Neutrophil (primary cell): ENCODE data around the gene ADGRG3.

ENCODE experiments used
- H3K27ac ChIP-seq: fragments of 200-600 bp; sonication (generic); 2 replicates; pipeline ENCODE4 v1.5.1; 2016; ENCODE audit warnings: mild to moderate bottlenecking, moderate library complexity
- H3K27me3 ChIP-seq: fragments of 200-600 bp; sonication (generic); 2 replicates; pipeline ENCODE4 v1.6.0; 2016; ENCODE audit warnings: mild to moderate bottlenecking
- H3K36me3 ChIP-seq: fragments of 200-600 bp; sonication (generic); 2 replicates; pipeline ENCODE4 v1.5.1; 2017
- H3K4me1 ChIP-seq, 2 experiments: fragments of 200-600 bp in 1 of 2; sonication (generic) in 1 of 2; 1 replicate in 1 of 2; 2 replicates in 1 of 2; pipeline versions ENCODE4 v1.5.1 to v1.6.1; 2013 to 2016; ENCODE audit warnings: low read depth in 1 of 2, low read length in 1 of 2, mild to moderate bottlenecking in 1 of 2, moderate library complexity in 1 of 2; ENCODE audit not compliant: control insufficient read depth in 1 of 2, insufficient read depth in 1 of 2
- H3K4me3 ChIP-seq, 2 experiments: fragments of 200-600 bp in 1 of 2; sonication (generic) in 1 of 2; 1 replicate in 1 of 2; 2 replicates in 1 of 2; pipeline ENCODE4 v1.5.1; 2013 to 2016; ENCODE audit warnings: low read depth in 1 of 2, low read length in 1 of 2, mild to moderate bottlenecking in 1 of 2, moderate library complexity in 1 of 2
- H3K9me3 ChIP-seq: fragments of 200-600 bp; sonication (generic); 2 replicates; pipeline ENCODE4 v1.5.1; 2016
- TF ChIP-seq, protein P1 (sequence below): fragments of 200-600 bp; sonication (generic); IDR thresholded peaks from 2 replicates; pipeline ENCODE4 v1.5.1; 2016; ENCODE audit warnings: antibody characterized with exemption

The ADGRG3 gene

DNA sequence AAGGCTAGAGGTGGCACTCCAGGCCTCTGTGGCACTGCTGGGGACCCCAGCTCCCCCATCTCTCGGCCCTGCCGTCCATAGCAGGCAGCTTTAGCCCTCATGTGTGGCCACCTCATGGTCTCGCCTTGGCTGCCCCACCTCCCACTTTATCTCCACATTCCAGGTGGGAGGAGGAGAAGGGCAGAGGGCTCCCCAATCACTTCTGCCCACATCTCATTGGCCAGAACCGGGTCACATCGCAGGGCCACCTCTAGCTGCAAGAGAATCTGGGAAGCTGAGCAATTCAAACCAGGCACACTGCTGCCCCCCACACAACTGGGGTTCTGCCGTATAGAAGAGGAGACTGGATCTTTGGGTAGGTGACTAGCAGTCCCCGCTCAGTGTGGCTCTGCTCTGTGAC, 28.1 kb downstream of the ADGRG3 start:
- H3K4me1 ChIP-seq, result peaks cover 42 to 44% of the 10 kb centered on the region in 2 experiments

DNA sequence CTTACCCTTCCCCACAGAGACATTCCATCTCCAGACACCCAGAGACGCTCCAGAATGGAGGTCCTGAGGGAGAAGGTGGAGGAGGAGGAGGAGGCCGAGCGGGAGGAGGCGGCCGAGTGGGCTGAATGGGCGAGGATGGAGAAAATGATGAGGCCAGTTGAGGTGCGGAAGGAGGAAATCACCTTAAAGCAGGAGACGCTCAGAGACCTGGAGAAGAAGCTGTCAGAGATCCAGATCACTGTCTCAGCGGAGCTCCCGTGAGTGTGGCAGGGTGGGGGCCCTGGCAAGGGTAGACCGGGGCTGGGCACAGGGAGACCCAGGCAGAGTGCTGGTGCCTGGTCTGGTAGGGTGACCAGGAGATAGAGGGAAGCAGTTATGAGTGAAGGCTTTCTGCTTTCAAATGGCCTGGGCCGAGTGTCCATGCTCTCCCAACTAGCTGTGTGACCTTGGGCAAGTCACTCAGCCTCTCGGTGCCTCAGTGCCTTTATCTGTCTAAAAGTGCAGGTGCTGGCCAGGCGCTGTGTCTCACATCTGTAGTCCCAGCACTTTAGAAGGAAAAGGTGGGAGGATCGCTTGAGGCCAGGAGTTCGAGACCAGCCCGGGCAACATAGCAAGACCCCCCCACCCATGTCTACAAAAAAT, 29.9 kb downstream of the ADGRG3 start:
- H3K9me3 ChIP-seq, result no peaks in the 10 kb centered on the region
- TF ChIP-seq, protein P1, sequence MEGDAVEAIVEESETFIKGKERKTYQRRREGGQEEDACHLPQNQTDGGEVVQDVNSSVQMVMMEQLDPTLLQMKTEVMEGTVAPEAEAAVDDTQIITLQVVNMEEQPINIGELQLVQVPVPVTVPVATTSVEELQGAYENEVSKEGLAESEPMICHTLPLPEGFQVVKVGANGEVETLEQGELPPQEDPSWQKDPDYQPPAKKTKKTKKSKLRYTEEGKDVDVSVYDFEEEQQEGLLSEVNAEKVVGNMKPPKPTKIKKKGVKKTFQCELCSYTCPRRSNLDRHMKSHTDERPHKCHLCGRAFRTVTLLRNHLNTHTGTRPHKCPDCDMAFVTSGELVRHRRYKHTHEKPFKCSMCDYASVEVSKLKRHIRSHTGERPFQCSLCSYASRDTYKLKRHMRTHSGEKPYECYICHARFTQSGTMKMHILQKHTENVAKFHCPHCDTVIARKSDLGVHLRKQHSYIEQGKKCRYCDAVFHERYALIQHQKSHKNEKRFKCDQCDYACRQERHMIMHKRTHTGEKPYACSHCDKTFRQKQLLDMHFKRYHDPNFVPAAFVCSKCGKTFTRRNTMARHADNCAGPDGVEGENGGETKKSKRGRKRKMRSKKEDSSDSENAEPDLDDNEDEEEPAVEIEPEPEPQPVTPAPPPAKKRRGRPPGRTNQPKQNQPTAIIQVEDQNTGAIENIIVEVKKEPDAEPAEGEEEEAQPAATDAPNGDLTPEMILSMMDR, result no peak
- H3K27me3 ChIP-seq, result no peaks in the 10 kb centered on the region
- no peaks in the 10 kb centered on the region for H3K36me3 ChIP-seq
- no peak overlapping the region for H3K27ac ChIP-seq
- peaks cover 26% of the 10 kb centered on the region in 2 experiments for H3K4me1 ChIP-seq
- no peak overlapping the region for H3K4me3 ChIP-seq

More for the DNA sequence above, 28.1 kb downstream of the ADGRG3 start:
- Histone ChIP-seq H3K27ac (peak overlapping the region; percentile 96), H3K27me3 (no peaks in the 10 kb centered on the region), H3K36me3 (no peaks in the 10 kb centered on the region), H3K9me3 (no peaks in the 10 kb centered on the region), H3K4me3 (no peak overlapping the region)
- TF ChIP-seq, protein P1, result no peak

- H3K4me1 ChIP-seq, result peaks cover 21 to 25% of the 10 kb centered on the region in 2 experiments
- H3K4me3 ChIP-seq, result no peak overlapping the region
- H3K36me3 ChIP-seq, result no peaks in the 10 kb centered on the region
- TF ChIP-seq, protein P1, result no peak
- H3K27ac ChIP-seq, result no peak overlapping the region
- H3K27me3 ChIP-seq, result no peaks in the 10 kb centered on the region
- no peaks in the 10 kb centered on the region for H3K9me3 ChIP-seq
Observed at GRCh38 chr16:57698812-57699405, 30.8 kb downstream of the ADGRG3 start.

DNA sequence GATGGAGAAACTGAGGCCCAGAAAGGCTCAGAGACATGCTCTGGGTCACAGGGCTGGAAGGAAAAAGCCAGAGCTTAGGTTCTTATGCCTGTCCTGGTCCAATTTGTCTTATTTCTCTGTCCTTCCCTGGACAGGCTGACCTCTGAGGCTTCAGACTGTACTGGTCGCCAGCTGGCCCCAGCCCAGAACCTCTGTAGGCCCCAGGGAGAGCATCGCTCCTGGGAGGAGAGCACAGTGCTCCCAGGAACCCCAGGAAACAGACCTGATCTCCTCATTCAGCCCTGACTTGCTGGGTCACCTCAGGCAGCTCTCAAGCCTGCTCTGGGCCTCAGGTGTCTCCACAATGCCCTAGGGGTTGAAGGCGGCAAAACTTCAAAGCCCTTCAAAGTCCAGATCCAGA, 31.4 kb downstream of the ADGRG3 start:
- Histone ChIP-seq H3K27me3 (no peaks in the 10 kb centered on the region), H3K4me3 (no peak overlapping the region), H3K36me3 (no peaks in the 10 kb centered on the region), H3K4me1 (peaks cover 16 to 19% of the 10 kb centered on the region in 2 experiments), H3K9me3 (no peaks in the 10 kb centered on the region), H3K27ac (no peak overlapping the region)
- TF ChIP-seq, protein P1, result no peak

DNA sequence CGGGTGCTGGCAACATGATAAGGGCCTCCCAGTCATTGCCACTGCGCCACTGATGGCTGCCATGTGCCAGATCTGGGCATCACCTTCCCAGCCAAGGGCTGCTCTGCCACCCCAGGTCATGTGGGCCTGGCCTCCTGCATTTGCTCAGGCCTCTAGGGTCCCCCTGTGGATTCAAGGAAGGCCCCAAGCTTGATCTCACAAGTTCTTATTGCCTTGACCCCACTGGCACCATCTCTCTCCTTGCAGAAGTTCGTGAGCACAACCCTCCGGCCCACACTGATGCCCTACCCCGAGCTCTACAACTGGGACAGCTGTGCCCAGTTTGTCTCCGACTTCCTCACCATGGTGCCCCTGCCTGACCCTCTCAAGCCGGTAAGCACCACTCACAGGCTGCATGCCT, 31.8 kb downstream of the ADGRG3 start:
- Histone ChIP-seq H3K27me3 (no peaks in the 10 kb centered on the region), H3K4me1 (peaks cover 12 to 15% of the 10 kb centered on the region in 2 experiments), H3K4me3 (no peak overlapping the region), H3K27ac (no peak overlapping the region), H3K36me3 (no peaks in the 10 kb centered on the region), H3K9me3 (no peaks in the 10 kb centered on the region)
- TF ChIP-seq, protein P1, result no peak
